D721Med (cell line): ENCODE measurements around the gene PAIP2.
"Not testable (repeated sequence)": the region's sequence is repeated elsewhere in the genome, so short reads cannot be mapped to it uniquely, and the experiment has no call there.

Experiments
- DNase-seq: peaks from one replicate; pipeline ENCODE4 v3.0.0; 2011; ENCODE audit warnings: low spot score; ENCODE audit not compliant: insufficient read length
- FAIRE-seq: peaks from 2 replicates; lab custom pipeline; 2011; peaks lifted over from hg19 to GRCh38; lab: Jason Lieb, UNC
- CTCF ChIP-seq: IDR thresholded peaks from 2 replicates; pipeline ENCODE4 v1.5.1; 2012; ENCODE audit warnings: mild to moderate bottlenecking, control low read depth; ENCODE audit not compliant: insufficient read depth; ENCODE audit errors: missing control alignments

Gene PAIP2

GRCh38 chr5:139407517-139407916 lies 65.9 kb downstream of the PAIP2 start:
- no peak for TF ChIP-seq CTCF
- DNase-seq, result no peak

GRCh38 chr5:139408191-139408590 lies 66.5 kb downstream of the PAIP2 start:
- FAIRE-seq (no peak), DNase-seq (no peak)
- no peak for TF ChIP-seq CTCF

More at GRCh38 chr5:139407517-139407916, 65.9 kb downstream of the PAIP2 start:
- FAIRE-seq, result no peak

GRCh38 chr5:139409116-139409515 lies 67.5 kb downstream of the PAIP2 start:
- DNase-seq, FAIRE-seq: not testable (repeated sequence)

- no peak for TF ChIP-seq CTCF
- FAIRE-seq, result no peak
- no peak for DNase-seq
Measured at GRCh38 chr5:139410121-139410992, 68.7 kb downstream of the PAIP2 start.

GRCh38 chr5:139410993-139411828 lies 69.6 kb downstream of the PAIP2 start:
- DNase-seq, result no peak
- FAIRE-seq, result no peak
- TF ChIP-seq CTCF, result no peak

- no peak for FAIRE-seq
Measured at GRCh38 chr5:139413153-139413552, 71.5 kb downstream of the PAIP2 start.

More at GRCh38 chr5:139413153-139413552, 71.5 kb downstream of the PAIP2 start:
- no peak for DNase-seq
- TF ChIP-seq CTCF, result no peak
